BLaER1 (cell line): ENCODE data around the gene SYNJ2.

Source experiments
- H3K27ac ChIP-seq: shearing (Covaris generic); formaldehyde crosslinking; 2 replicates; pipeline ENCODE4 v1.8.1; 2022
- H3K27me3 ChIP-seq: shearing (Covaris generic); formaldehyde crosslinking; 2 replicates; pipeline ENCODE4 v1.8.1; 2022
- H3K36me3 ChIP-seq: shearing (Covaris generic); formaldehyde crosslinking; 2 replicates; pipeline ENCODE4 v1.8.1; 2022
- H3K4me1 ChIP-seq: shearing (Covaris generic); formaldehyde crosslinking; 2 replicates; pipeline ENCODE4 v1.8.1; 2022
- H3K4me2 ChIP-seq: shearing (Covaris generic); formaldehyde crosslinking; 2 replicates; pipeline ENCODE4 v1.8.1; 2022
- H3K4me3 ChIP-seq: shearing (Covaris generic); formaldehyde crosslinking; 2 replicates; pipeline ENCODE4 v1.8.1; 2022
- H3K9ac ChIP-seq: shearing (Covaris generic); formaldehyde crosslinking; 2 replicates; pipeline ENCODE4 v1.8.1; 2022
- H3K9me3 ChIP-seq: shearing (Covaris generic); formaldehyde crosslinking; 2 replicates; pipeline ENCODE4 v1.8.1; 2022
- H4K20me1 ChIP-seq: shearing (Covaris generic); formaldehyde crosslinking; 2 replicates; pipeline ENCODE4 v1.8.1; 2022
- Cebpa-rat ChIP-seq: shearing (Covaris generic); IDR thresholded peaks from 2 replicates; pipeline ENCODE4 v1.8.1; 2022

The SYNJ2 gene

DNA sequence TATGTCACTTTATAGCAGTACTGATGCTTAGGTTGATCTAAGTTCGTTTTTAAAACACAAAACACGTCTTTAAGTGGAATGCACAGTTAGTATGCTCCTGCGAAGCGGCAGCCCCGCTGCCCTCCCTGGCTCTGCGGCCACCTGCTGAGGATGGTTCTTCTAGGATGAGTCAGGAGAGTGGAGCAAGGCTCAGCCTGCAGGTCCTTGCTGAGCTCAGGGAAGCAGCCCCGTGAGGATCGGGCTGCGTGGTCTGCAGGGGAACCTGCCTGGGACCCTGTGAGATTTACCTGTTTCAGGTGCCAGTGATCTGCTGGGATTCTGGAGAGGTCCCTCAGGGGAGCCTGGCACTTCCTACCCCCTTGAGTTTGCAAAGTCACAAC is 57.5 kb downstream of the SYNJ2 start:
- peaks cover 2% of the 10 kb centered on the region for H3K4me1 ChIP-seq
- no peak overlapping the region for H3K4me2 ChIP-seq
- no peak for TF ChIP-seq Cebpa-rat
- H3K27me3 ChIP-seq, result no peaks in the 10 kb centered on the region
- no peak overlapping the region for H3K27ac ChIP-seq
- H4K20me1 ChIP-seq, result no peaks in the 10 kb centered on the region; the same call in 1 of the 2 replicates
- no peaks in the 10 kb centered on the region; the same call in 1 of the 2 replicates for H3K36me3 ChIP-seq
- no peak overlapping the region for H3K4me3 ChIP-seq
- H3K9ac ChIP-seq, result no peak overlapping the region
- H3K9me3 ChIP-seq, result no peaks in the 10 kb centered on the region

DNA sequence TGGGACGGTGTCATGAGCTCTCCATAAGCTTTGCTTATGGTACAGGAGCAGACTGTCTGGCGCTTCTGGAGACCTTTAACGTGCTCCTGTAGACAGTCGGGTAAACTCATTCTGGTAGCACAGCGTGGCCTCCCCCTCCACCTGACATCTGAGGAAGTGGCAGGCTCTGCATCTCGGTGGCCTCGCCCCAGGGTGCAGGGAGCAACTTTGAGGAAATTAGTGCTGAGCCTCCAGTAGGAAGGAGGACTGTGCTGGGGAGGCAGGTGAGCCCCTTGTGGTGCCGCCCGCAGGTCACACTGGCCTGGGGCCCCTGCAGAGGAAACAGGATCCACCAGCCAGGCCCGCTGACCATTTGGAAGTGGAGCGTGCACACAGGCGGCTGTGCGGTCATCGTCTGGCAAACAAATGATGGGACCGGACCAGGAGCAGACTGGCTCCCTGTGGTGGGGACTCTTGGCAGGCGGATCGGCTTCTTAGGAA is 57.9 kb downstream of the SYNJ2 start:
- H3K4me3 ChIP-seq, result no peak overlapping the region

DNA sequence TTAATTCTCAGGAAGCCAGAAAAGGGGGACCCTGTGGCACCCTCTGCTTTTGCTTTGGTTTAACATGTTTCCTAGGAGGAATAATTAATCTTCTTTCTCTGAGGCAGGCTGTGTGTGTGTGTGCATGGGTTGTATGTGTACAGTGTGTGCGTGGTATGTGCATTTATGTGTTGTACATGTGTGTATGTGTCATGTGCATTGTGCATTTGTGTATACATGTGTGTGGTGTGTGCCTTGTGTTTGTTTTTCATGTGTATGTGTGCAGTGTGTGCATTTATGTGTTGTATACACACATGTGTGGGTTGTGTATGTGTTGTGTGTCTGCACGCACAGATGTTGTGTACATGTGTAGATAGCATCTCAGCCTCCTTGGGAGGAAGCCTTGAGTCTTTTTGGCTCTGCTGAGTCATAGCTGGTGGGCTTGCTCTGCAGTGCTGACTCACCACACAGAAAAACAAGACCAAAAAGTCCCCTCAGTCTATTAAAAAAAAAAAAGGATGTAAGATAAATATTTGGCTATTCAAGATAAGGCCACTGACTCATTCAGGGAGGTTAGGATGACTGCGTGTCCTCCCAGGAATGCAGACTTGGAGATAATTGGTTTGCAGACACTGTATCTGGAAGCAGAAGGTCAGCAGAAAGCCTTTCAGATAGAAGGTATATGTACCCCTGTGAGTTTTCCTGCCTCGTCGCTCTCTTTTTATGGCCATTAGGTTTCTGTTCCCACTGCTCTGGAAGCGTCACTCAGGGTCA is 58.6 kb downstream of the SYNJ2 start:
- no peak overlapping the region for H3K4me3 ChIP-seq
- no peaks in the 10 kb centered on the region for H3K27me3 ChIP-seq
- no peaks in the 10 kb centered on the region; the same call in 1 of the 2 replicates for H4K20me1 ChIP-seq
- no peak overlapping the region for H3K27ac ChIP-seq
- no peak overlapping the region for H3K4me2 ChIP-seq
- no peaks in the 10 kb centered on the region; the same call in 1 of the 2 replicates for H3K36me3 ChIP-seq
- TF ChIP-seq Cebpa-rat, result no peak
- no peak overlapping the region for H3K9ac ChIP-seq
- peaks cover 10% of the 10 kb centered on the region for H3K4me1 ChIP-seq
- no peaks in the 10 kb centered on the region for H3K9me3 ChIP-seq

More for the DNA sequence above, 57.9 kb downstream of the SYNJ2 start:
- H3K36me3 ChIP-seq, result no peaks in the 10 kb centered on the region; the same call in 1 of the 2 replicates
- H3K4me1 ChIP-seq, result peaks cover 7% of the 10 kb centered on the region
- no peak overlapping the region for H3K4me2 ChIP-seq
- H3K9me3 ChIP-seq, result no peaks in the 10 kb centered on the region
- no peak for TF ChIP-seq Cebpa-rat
- H3K27me3 ChIP-seq, result no peaks in the 10 kb centered on the region
- H3K27ac ChIP-seq, result no peak overlapping the region
- no peak overlapping the region for H3K9ac ChIP-seq
- H4K20me1 ChIP-seq, result no peaks in the 10 kb centered on the region; the same call in 1 of the 2 replicates

DNA sequence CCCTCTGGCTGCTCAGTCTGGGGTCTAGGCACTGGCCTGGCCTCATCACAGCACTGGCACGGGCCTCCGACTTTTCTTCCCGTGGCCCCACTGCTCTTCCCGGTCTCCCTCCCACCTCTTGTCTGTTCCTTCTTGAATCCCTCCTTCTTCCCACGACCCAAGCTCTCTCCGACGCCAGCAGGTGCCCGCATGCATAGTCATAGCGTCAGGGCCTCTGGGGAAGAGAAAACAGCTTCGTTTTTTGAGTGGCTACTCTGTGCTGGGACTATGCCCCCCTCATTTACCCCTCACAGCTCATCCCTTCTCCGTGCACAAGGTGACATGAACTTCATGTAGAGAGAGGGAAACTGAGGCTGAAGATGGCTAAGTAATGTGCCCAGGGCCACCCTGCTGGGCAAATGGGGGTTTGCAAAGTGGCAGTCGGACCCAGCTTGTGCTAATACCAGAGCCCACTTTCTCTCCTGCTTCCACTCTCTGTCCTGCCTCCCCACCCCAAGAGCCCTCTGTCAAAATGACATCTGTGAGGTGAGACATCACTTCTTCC is 59.2 kb downstream of the SYNJ2 start:
- Histone ChIP-seq H4K20me1 (no peaks in the 10 kb centered on the region; the same call in 1 of the 2 replicates), H3K4me3 (no peak overlapping the region), H3K4me1 (peaks cover 10% of the 10 kb centered on the region), H3K36me3 (no peaks in the 10 kb centered on the region; the same call in 1 of the 2 replicates), H3K4me2 (no peak overlapping the region), H3K27ac (no peak overlapping the region), H3K9ac (no peak overlapping the region), H3K9me3 (no peaks in the 10 kb centered on the region), H3K27me3 (no peaks in the 10 kb centered on the region)
- no peak for TF ChIP-seq Cebpa-rat

DNA sequence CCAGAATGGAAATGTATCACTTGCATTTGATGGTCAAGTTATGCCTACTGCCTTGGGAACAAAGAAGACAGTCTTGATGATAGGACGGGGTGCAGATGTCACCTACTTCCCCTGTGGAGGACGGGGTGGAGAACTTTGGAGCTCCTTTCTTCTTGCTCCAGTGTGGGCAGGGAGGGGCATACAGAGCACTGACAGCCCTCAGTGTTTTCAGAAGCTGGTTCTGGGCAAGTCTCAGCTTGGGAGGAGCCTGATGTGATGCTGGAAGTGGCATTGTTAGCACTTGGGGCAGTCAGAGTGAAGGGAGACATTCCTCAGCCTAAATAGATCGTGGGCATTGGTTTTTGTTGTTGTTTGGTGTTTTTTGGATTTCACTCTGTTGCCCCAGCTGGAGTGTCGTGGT is 59.7 kb downstream of the SYNJ2 start:
- no peaks in the 10 kb centered on the region for H3K27me3 ChIP-seq
- H3K4me3 ChIP-seq, result no peak overlapping the region
- no peak overlapping the region for H3K27ac ChIP-seq
- no peaks in the 10 kb centered on the region; the same call in 1 of the 2 replicates for H4K20me1 ChIP-seq
- H3K9me3 ChIP-seq, result no peaks in the 10 kb centered on the region
- peaks cover 10% of the 10 kb centered on the region for H3K4me1 ChIP-seq
- no peaks in the 10 kb centered on the region; the same call in 1 of the 2 replicates for H3K36me3 ChIP-seq
- H3K9ac ChIP-seq, result no peak overlapping the region
- H3K4me2 ChIP-seq, result no peak overlapping the region
- TF ChIP-seq Cebpa-rat, result no peak

DNA sequence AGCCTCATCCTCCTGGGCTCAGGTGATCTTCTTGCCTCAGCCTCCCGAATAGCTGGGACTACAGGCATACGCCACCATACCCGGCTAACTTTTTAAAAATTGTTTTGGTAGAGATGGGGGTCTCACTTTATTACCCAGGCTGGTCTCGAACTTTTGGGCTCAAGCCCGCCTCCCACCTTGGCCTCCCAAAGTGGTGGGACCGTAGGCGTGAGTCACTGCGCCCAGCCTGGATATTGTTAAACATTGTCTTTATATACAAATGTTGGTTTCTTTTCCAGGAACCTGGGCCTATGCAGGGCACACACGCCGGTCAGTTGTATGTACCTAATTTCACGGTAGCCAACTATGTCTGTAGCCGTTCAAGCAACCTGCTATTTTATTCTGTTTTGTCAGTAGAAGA is 60.1 kb downstream of the SYNJ2 start:
- no peaks in the 10 kb centered on the region for H3K9me3 ChIP-seq
- H3K4me2 ChIP-seq, result no peak overlapping the region
- peaks cover 10% of the 10 kb centered on the region for H3K4me1 ChIP-seq
- no peaks in the 10 kb centered on the region for H3K27me3 ChIP-seq
- H3K27ac ChIP-seq, result no peak overlapping the region
- H3K36me3 ChIP-seq, result no peaks in the 10 kb centered on the region; the same call in 1 of the 2 replicates
- H3K9ac ChIP-seq, result no peak overlapping the region
- no peak for TF ChIP-seq Cebpa-rat
- no peak overlapping the region for H3K4me3 ChIP-seq
- no peaks in the 10 kb centered on the region; the same call in 1 of the 2 replicates for H4K20me1 ChIP-seq

DNA sequence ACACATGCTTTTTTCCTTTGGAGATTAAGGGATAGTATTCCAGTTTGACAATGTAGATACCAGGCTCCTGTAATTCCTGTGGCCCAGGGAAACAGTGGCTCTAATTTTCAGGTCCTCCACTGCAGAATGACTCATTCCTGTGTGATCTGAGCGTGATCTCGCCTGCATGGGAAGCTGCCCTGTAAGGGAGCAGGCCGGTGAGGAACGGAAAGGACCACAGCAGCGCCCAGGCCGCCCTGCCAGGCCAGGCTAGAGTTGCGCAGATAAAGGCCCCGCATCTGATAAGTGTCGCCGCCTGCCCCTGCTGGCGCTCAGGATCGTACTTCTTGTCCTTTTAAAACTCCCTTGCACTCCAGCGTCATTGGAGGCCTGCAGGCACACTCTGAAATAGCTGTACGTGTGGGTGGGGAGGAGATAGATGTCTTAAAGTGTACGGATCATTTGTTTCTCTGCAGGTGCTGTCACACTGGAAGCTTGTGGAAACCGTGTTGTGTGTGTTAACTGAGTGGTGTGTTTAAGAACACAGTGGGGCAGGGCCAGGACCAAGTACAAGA is 60.7 kb downstream of the SYNJ2 start:
- H3K4me1 ChIP-seq, result peaks cover 10% of the 10 kb centered on the region
- H3K4me3 ChIP-seq, result no peak overlapping the region
- H3K4me2 ChIP-seq, result no peak overlapping the region
- H3K9ac ChIP-seq, result no peak overlapping the region
- no peak for TF ChIP-seq Cebpa-rat
- no peaks in the 10 kb centered on the region for H3K9me3 ChIP-seq
- no peak overlapping the region for H3K27ac ChIP-seq
- no peaks in the 10 kb centered on the region; the same call in 1 of the 2 replicates for H3K36me3 ChIP-seq
- no peaks in the 10 kb centered on the region for H3K27me3 ChIP-seq
- H4K20me1 ChIP-seq, result no peaks in the 10 kb centered on the region; the same call in 1 of the 2 replicates

DNA sequence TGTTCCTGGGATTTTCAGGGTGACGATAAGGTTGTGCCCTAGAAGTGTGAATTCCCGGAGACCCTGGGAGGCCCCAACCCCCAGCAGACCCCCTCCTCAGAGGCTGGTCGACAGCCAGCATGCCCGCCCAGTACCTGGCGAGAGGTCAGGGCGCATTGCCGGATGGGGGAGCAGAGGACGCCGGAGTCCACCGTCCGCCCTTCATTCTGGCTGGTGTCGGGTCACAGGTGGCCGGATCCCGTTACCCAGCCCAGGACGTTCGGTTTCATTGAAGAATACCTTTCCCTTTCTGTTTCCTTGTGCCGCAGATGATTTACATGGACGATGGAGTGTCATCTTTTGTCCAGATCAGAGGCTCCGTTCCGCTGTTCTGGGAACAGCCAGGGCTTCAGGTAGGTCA is 61.3 kb downstream of the SYNJ2 start:
- H3K4me2 ChIP-seq, result no peak overlapping the region
- TF ChIP-seq Cebpa-rat, result no peak
- no peaks in the 10 kb centered on the region; the same call in 1 of the 2 replicates for H3K36me3 ChIP-seq
- peaks cover 10% of the 10 kb centered on the region for H3K4me1 ChIP-seq
- H3K27me3 ChIP-seq, result no peaks in the 10 kb centered on the region
- no peak overlapping the region for H3K27ac ChIP-seq
- no peak overlapping the region for H3K9ac ChIP-seq
- no peaks in the 10 kb centered on the region for H3K9me3 ChIP-seq
- H4K20me1 ChIP-seq, result no peaks in the 10 kb centered on the region; the same call in 1 of the 2 replicates
- no peak overlapping the region for H3K4me3 ChIP-seq

DNA sequence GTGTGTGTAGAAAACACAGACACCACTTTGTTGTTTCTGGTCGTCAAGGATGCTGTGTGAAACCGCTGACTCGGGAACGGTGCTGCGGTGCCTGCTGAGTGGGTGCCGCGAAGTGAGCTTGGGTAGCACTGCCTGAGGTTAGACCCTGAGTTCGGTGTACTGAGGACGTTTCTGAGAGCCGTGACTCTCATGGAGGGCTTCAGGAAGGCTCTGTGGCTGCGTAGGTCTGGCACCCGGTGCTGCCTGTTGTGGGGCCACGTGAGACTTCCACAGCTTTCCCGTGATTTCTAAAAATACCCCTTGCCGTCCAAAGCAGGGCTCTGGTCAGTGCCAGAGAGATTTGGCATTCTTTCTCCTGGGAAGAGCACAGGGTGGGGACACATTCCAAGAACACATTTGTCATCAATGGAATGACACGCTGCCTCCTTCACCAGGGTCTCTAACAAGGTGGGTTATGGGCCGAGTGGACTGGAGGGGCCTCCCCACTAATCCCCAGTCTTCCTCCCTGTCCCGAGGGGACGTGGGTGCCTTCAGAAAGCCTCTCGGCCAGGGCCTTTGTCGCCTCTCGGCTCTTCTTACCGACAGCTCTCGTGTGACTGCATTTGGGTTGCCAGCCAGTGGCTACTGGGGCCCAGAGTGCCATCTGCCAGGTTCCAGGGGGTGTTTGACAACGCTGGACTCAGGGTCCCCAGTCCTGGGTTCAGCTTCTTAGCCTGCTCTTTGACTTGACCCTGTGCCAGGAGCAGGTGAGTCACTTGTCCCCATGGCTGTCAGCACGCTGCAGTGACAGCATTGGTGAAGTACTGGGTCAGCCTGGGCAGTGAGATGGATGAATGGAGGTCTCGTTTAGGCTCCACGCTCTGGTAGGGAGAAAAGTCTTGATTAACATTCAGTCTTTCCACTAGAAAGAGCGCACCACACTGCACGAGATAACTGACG is 62.2 kb downstream of the SYNJ2 start:
- no peaks in the 10 kb centered on the region for H3K9me3 ChIP-seq
- H3K4me3 ChIP-seq, result no peak overlapping the region
- no peak for TF ChIP-seq Cebpa-rat
- no peak overlapping the region for H3K27ac ChIP-seq
- H3K9ac ChIP-seq, result no peak overlapping the region
- no peaks in the 10 kb centered on the region; the same call in 1 of the 2 replicates for H4K20me1 ChIP-seq
- no peaks in the 10 kb centered on the region for H3K27me3 ChIP-seq
- no peaks in the 10 kb centered on the region; the same call in 1 of the 2 replicates for H3K36me3 ChIP-seq
- peaks cover 10% of the 10 kb centered on the region for H3K4me1 ChIP-seq
- peak overlapping the region; percentile 39 for H3K4me2 ChIP-seq
